PC-3 (cell line): ENCODE results near the gene ZNF22.

Experiments
- CTCF ChIP-seq: fragments of 300-600 bp; sonication (generic); conservative IDR thresholded peaks from 2 replicates; pipeline ENCODE4 v1.5.1; 2017; ENCODE audit warnings: antibody characterized with exemption, low read depth, mild to moderate bottlenecking, low read length
- EZH2 ChIP-seq: fragments of 300-600 bp; sonication (generic); IDR thresholded peaks from one replicate; pipeline ENCODE4 v1.6.1; 2017; ENCODE audit warnings: antibody characterized with exemption, mild to moderate bottlenecking, low read length; ENCODE audit not compliant: unreplicated experiment

- TF ChIP-seq CTCF (no peak), EZH2 (no peak)
These were observed 11.7 kb upstream of the ZNF22 start for GRCh38 chr10:44988957-44989585.
